GM12878 (cell line): ENCODE results near the gene SIM2. TPM values are rescaled to one million over a fixed set of nuclear protein-coding genes. Genes with fewer than 3 reads are reported as not detected.

Experiments used
- ATAC-seq: fragments of 200-7000 bp; cut with Tn5 transposase; 3 replicates; pipeline ENCODE4 v1.9.1; 2020; ENCODE audit warnings: mild to moderate bottlenecking, moderate library complexity
- BruUV-seq: library from RNA; stranded (reverse); fragments of 400-500 nt; replicated peaks from 2 replicates; lab custom pipeline; 2021; lab: Mats Ljungman, UMichigan
- CTCF ChIA-PET: fragments of 300-600 bp; sonication (Branson Sonifier 250); formaldehyde crosslinking; extraction: SDS; loops from one replicate; lab custom pipeline; 2021; ENCODE audit warnings: inconsistent platforms; lab: Yijun Ruan, JAX
- POLR2A ChIA-PET: fragments of 350-600 bp; formaldehyde crosslinking; extraction: SDS; loops from one replicate; lab custom pipeline; 2021; ENCODE audit warnings: inconsistent platforms; lab: Charles Lee
- RAD21 ChIA-PET: fragments of 300-600 bp; sonication (Branson Sonifier 250); formaldehyde crosslinking; loops from one replicate; lab custom pipeline; 2023; ENCODE audit warnings: antibody characterized with exemption; ENCODE audit not compliant: unreplicated experiment; lab: Charles Lee
- SMC1A ChIA-PET: fragments of 300-600 bp; sonication (Branson Sonifier 250); formaldehyde crosslinking; loops from one replicate; lab custom pipeline; 2023; ENCODE audit not compliant: unreplicated experiment, uncharacterized antibody; lab: Charles Lee
- DNase-seq: peaks from one replicate; pipeline ENCODE4 v3.0.0-alpha.2; 2011; ENCODE audit warnings: low read depth, low spot score
- FAIRE-seq: peaks from 3 replicates; lab custom pipeline; 2011; peaks lifted over from hg19 to GRCh38; lab: Jason Lieb, UNC
- H2AFZ ChIP-seq: 2 replicates; pipeline ENCODE4 v1.6.0; 2011; ENCODE audit warnings: low read depth, low read length, control low read depth; ENCODE audit not compliant: control insufficient read depth
- H3K27ac ChIP-seq: 2 replicates; pipeline ENCODE4 v1.5.1; 2011; ENCODE audit warnings: control low read depth; ENCODE audit not compliant: control insufficient read depth, insufficient read depth
- H3K27me3 ChIP-seq, 2 experiments: replicated peaks in 1 of 2; 2 replicates each; pipeline versions ENCODE4 v1.6.0 to v1.6.1; 2011; ENCODE audit warnings: low read length in 1 of 2; ENCODE audit not compliant: control insufficient read depth in 2 of 2, insufficient read depth in 2 of 2
- H3K36me3 ChIP-seq, 2 experiments: 2 replicates each; pipeline ENCODE4 v1.5.1; 2011; ENCODE audit warnings: low read length in 1 of 2; ENCODE audit not compliant: control insufficient read depth in 2 of 2, insufficient read depth in 2 of 2
- H3K4me1 ChIP-seq: 2 replicates; pipeline ENCODE4 v1.6.1; 2011; ENCODE audit warnings: mild to moderate bottlenecking, low read length, moderate library complexity, mixed read lengths; ENCODE audit not compliant: control insufficient read depth, insufficient read depth
- H3K4me2 ChIP-seq: 2 replicates; pipeline ENCODE4 v1.6.0; 2011; ENCODE audit warnings: control low read depth; ENCODE audit not compliant: control insufficient read depth, insufficient read depth
- H3K4me3 ChIP-seq: fragments of 200-600 bp; sonication (generic); 2 replicates; pipeline ENCODE4 v1.5.1; 2016
- H3K79me2 ChIP-seq: 2 replicates; pipeline ENCODE4 v1.6.0; 2011; ENCODE audit warnings: low read length; ENCODE audit not compliant: control insufficient read depth, insufficient read depth
- H3K9ac ChIP-seq: 2 replicates; pipeline ENCODE4 v1.8.0; 2011; ENCODE audit warnings: low read length, control low read depth, mixed read lengths; ENCODE audit not compliant: control insufficient read depth, insufficient read depth
- H3K9me3 ChIP-seq: replicated peaks from 3 replicates; pipeline ENCODE4 v1.5.1; 2011; ENCODE audit warnings: mild to moderate bottlenecking, low read length; ENCODE audit not compliant: control insufficient read depth, insufficient read depth
- H4K20me1 ChIP-seq: 2 replicates; pipeline ENCODE4 v1.6.0; 2011; ENCODE audit not compliant: control insufficient read depth, insufficient read depth
- BCLAF1 ChIP-seq: fragments of 450-650 bp; IDR thresholded peaks from 2 replicates; pipeline ENCODE4 v1.6.1; 2017; ENCODE audit warnings: antibody characterized with exemption, mild to moderate bottlenecking, moderate library complexity
- CBFB ChIP-seq: IDR thresholded peaks from 2 replicates; pipeline ENCODE4 v1.6.1; 2016; ENCODE audit warnings: antibody characterized with exemption, low read depth
- CREB1 ChIP-seq: IDR thresholded peaks from 2 replicates; pipeline ENCODE4 v1.6.1; 2012; ENCODE audit warnings: low read depth, mild to moderate bottlenecking, inconsistent platforms
- LARP7 ChIP-seq: fragments of 450-650 bp; IDR thresholded peaks from 2 replicates; pipeline ENCODE4 v1.6.1; 2017; ENCODE audit warnings: mild to moderate bottlenecking
- NR2C2 ChIP-seq: IDR thresholded peaks from 2 replicates; pipeline ENCODE4 v1.6.1; 2011; ENCODE audit warnings: borderline replicate concordance, low read depth; ENCODE audit not compliant: control insufficient read depth, insufficient read length
- POLR2AphosphoS5 ChIP-seq: IDR thresholded peaks from 2 replicates; pipeline ENCODE4 v1.6.1; 2011; ENCODE audit warnings: mild to moderate bottlenecking, low read length, inconsistent platforms
- RBBP5 ChIP-seq: fragments of 200-600 bp; sonication (generic); conservative IDR thresholded peaks from 2 replicates; pipeline ENCODE4 v1.6.1; 2016
- SUZ12 ChIP-seq: fragments of 200-600 bp; sonication (generic); IDR thresholded peaks from one replicate; pipeline ENCODE4 v1.6.1; 2018; ENCODE audit warnings: antibody characterized with exemption, mild to moderate bottlenecking; ENCODE audit not compliant: unreplicated experiment
- TAF1 ChIP-seq: IDR thresholded peaks from 2 replicates; pipeline ENCODE4 v1.6.1; 2011; ENCODE audit warnings: mild to moderate bottlenecking, low read depth, low read length, borderline replicate concordance
- WRNIP1 ChIP-seq: IDR thresholded peaks from 2 replicates; pipeline ENCODE4 v1.6.1; 2011; ENCODE audit warnings: low read depth, low read length, improper control_type of control experiment, borderline replicate concordance
- WGBS: methylation state at CpG from one replicate; pipeline ENCODE4 v1.1.6; 2016; ENCODE audit warnings: low lambda C conversion rate; ENCODE audit not compliant: insufficient replicate concordance, insufficient coverage; ENCODE audit errors: missing lambda C conversion rate; 5-methylcytosine and 5-hydroxymethylcytosine counted together
- in situ Hi-C: fragments of 300-500 bp; cut with MboI; formaldehyde crosslinking; loops from 9 replicates; pipeline ENCODE4 v1.14.3; 2018; ENCODE audit warnings: mixed read lengths
- intact Hi-C: fragments of 100-400 bp; cut with micrococcal nuclease; formaldehyde crosslinking; loops from one replicate; pipeline ENCODE4 v1.14.2; 2022; ENCODE audit not compliant: unreplicated experiment
- polyA plus RNA-seq, 11 experiments: library from polyadenylated mRNA; depleted of rRNA in 4 of 11; unstranded in 6 of 11; stranded (reverse) in 5 of 11; fragments of >200 nt; fragmentation: Nextera tagmentation in 4 of 11; fragmentation: Illumina TruSeq in 1 of 11; extraction: Ambion mirVana in 4 of 11; extraction: Trizol in 1 of 11; gene quantifications; 1 replicate in 1 of 11; 2 replicates in 10 of 11; pipeline versions ENCODE4 v1.2.1 to v1.2.3, GENCODE V29; 2011 to 2016; ENCODE audit warnings: inconsistent platforms in 2 of 11, missing spikeins in 2 of 11, low read depth in 1 of 11
- total RNA-seq, 4 experiments: library from RNA; depleted of rRNA in 3 of 4; stranded (reverse); fragments of >200 nt in 3 of 4; fragmentation: Illumina TruSeq in 1 of 4; extraction: Trizol in 1 of 4; gene quantifications; 2 replicates each; pipeline versions ENCODE4 v1.2.1 to v1.2.3, GENCODE V29; 2013 to 2021

SIM2 gene
- total and polyA plus RNA-seq, 10 of the 15 experiments (the other 5 are each of a cell fraction or from before 2014, with no cell fraction given): 0.02 to 0.15 (median 0.05) TPM; not detected in 7

GRCh38 chr21:36791180-36791579, 92.3 kb downstream of the SIM2 start:
- WGBS: 70% methylated on average over 10 of the region's 10 CpGs
- Histone ChIP-seq H4K20me1 (no peaks in the 10 kb centered on the region), H3K9ac (no peak overlapping the region), H3K4me2 (no peak overlapping the region), H3K27me3 (no peaks in the 10 kb centered on the region), H3K36me3 (no peaks in the 10 kb centered on the region), H3K9me3 (no peaks in the 10 kb centered on the region), H3K27ac (no peak overlapping the region), H3K4me1 (no peaks in the 10 kb centered on the region), H3K4me3 (no peak overlapping the region), H3K79me2 (no peaks in the 10 kb centered on the region), H2AFZ (no peak overlapping the region)
- CTCF ChIA-PET: no interaction called here
- no peak for TF ChIP-seq CREB1
- no peak for TF ChIP-seq POLR2AphosphoS5
- no peak for TF ChIP-seq LARP7
- TF ChIP-seq RBBP5: no peak
- TF ChIP-seq WRNIP1: no peak
- TF ChIP-seq SUZ12: no peak
- no peak for TF ChIP-seq CBFB
- TF ChIP-seq TAF1: no peak
- no peak for TF ChIP-seq BCLAF1
- TF ChIP-seq NR2C2: no peak
- FAIRE-seq (no peak), ATAC-seq (no peak), DNase-seq (no peak)
- intact Hi-C loops: no loop called here
- SMC1A ChIA-PET: no interaction called here
- POLR2A ChIA-PET: no interaction called here
- RAD21 ChIA-PET: no interaction called here
- BruUV-seq: no TSS peak
- in situ Hi-C loops: no loop called here
